T-helper 2 cell treated with Interferon-gamma antibody and Interleukin-4, amounts not matched to agents 100 ng/mL and 5 ng/mL, for 36 hours (primary cell): ENCODE measurements around the gene AARS1. TPM values are rescaled to one million over a fixed set of nuclear protein-coding genes. Genes with fewer than 3 reads are reported as not detected.
"Not testable (repeated sequence)": the region's sequence is repeated elsewhere in the genome, so short reads cannot be mapped to it uniquely, and the experiment has no call there.

Source experiments
- intact Hi-C: fragments of 100-400 bp; cut with micrococcal nuclease; formaldehyde crosslinking; loops from one replicate; pipeline ENCODE4 v1.15.1; 2023
- total RNA-seq: library from RNA; stranded (reverse); gene quantifications from 2 replicates; pipeline ENCODE4 v1.2.3, GENCODE V29; 2022

AARS1 gene
- total RNA-seq, 1 donor from 2014 or later: 82.8 TPM

- intact Hi-C loops: no loop called here
Measured at GRCh38 chr16:70276392-70276791, 12.9 kb downstream of the AARS1 start.

GRCh38 chr16:70271696-70272095, 17.6 kb downstream of the AARS1 start:
- intact Hi-C loops: no loop called here

DNA sequence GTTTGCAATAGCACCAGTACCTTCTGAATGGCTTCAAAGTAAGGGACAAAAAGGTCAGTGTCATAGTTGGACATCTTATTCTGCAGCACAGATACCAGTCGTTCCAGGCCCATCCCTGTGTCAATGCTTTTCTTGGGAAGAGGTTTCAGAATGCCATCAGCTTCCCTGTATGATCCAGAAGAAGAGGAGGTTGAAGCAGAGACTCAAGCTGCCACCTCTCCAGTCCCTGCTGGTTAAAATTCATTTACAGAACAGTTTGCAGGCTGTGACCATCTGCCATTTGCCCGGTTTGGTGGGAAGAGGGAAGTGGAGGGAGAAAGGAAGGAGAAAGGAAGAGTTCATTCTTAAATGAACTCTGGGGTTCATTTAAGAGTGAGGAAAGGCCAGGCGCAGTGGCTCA, 19.1 kb downstream of the AARS1 start:
- intact Hi-C loops: no loop called here

GRCh38 chr16:70269471-70269870, 19.8 kb downstream of the AARS1 start:
- intact Hi-C loops: no loop called here

DNA sequence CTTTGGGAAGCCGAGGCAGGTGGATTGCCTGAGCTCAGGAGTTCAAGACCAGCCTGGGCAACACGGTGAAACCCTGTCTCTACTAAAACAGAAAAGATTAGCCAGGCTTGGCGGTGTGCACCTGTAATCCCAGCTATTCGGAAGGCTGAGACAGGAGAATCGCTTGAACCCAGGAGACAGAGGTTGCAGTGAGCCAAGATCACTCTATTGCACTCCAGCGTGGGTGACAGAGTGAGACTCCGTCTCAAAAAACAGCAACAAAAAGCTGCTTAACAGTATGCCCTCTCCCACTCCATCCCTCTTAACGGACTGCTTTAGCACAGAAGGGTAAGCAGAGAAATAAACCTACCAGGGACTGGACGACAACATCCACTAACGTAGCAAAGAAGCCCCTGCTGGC, 21.4 kb downstream of the AARS1 start:
- intact Hi-C loops: not testable (repeated sequence)

GRCh38 chr16:70267516-70267915, 21.8 kb downstream of the AARS1 start:
- intact Hi-C loops: no loop called here

GRCh38 chr16:70259903-70260302, 29.4 kb downstream of the AARS1 start:
- intact Hi-C loops: loop anchor here (10.0 kb wide), 1 partner anchor 265 kb away; the partner anchor contains the start of genes COG4 and SF3B3

- intact Hi-C loops: loop anchor here (10.0 kb wide), 1 partner anchor 266 kb away; the partner anchor contains the start of genes COG4 and SF3B3
Measured at GRCh38 chr16:70258946-70259345, 30.4 kb downstream of the AARS1 start.

DNA sequence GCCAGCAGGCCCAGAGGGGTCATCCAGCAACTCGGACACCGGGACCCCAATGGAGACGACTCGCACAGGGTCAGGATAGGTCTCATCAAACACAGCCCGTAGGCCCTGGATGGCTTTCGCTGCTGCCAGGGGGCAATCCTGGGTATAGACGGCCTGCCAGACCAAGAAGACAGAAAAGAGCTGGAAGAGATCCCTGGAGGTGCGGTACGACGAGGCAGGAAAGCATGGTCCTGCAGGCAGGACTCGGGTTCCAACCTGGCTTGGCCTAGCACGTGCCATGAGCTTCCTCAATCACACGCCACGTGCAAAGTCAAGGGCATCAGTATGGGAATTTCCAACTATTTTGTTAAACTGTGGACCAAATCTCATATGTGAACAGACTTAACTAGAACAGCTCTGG, 31.2 kb downstream of the AARS1 start:
- intact Hi-C loops: loop anchor here (10.0 kb wide), 1 partner anchor 267 kb away; the partner anchor contains the start of genes COG4 and SF3B3

- intact Hi-C loops: loop anchor here (10.0 kb wide), 1 partner anchor 267 kb away; the partner anchor contains the start of genes COG4 and SF3B3
Measured at GRCh38 chr16:70257391-70257790, 31.9 kb downstream of the AARS1 start.

- intact Hi-C loops: loop anchor here (10.0 kb wide), 1 partner anchor 269 kb away; the partner anchor contains the start of genes COG4 and SF3B3
Measured at GRCh38 chr16:70255574-70255973, 33.7 kb downstream of the AARS1 start.

DNA sequence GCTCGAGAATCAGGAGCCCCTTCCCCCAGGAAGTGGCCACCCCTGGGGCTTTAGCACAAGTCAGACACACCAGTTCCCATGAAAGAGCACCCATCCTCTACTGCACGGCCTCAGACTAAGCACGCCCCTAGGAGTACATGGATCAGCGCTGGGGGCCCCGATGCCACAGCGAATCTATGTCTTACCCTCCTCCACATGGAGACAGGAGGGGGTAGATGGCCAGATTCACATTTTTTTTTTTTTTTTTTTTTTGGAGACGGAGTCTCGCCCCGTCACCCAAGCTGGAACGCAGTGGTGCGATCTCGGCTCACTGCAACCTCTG, 34.4 kb downstream of the AARS1 start:
- intact Hi-C loops: loop anchor here (5.0 to 10.0 kb wide), 2 partner anchors 270 to 503 kb away; partner anchors contain the start of genes COG4, NOB1 and SF3B3

DNA sequence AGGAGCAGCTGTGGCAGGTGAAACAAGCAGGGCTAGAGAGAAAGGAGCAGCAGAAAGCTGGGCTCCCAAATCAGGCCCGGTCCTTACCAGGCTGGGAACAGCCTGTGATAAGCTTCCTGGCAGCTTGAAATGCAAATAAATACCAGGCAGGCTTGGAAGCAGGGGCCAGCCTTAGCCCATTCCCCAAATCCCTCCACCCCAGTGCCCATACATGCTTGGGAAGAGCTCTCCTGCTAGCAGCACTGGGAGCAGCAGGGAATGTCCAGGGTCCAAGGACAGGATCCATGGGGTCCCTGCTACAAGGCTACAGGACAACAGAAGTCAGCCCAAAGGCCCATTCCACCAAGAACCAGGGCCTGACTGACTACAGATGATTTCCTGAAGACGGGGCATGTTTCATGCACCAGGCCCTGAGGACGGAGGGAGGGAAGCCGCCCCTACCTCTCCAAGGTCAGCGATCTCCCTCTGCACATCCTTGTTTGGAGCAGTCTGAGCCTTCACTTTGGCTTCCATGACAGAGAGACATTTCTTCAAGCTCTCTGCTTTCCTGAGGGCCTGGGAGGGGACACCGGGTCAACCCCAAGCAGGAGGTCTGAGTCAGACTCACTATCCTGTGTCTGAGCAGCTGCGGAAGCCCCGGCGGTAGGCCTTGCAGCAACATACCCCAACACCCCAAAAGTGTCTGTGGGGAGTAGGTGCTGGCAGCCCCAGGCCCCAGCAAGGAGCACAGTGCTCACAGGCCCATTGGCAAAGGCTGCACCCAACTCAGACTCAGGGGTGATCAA, 34.9 kb downstream of the AARS1 start:
- intact Hi-C loops: loop anchor here (5.0 to 10.0 kb wide), 2 partner anchors 270 to 502 kb away; partner anchors contain the start of genes COG4, NOB1 and SF3B3

DNA sequence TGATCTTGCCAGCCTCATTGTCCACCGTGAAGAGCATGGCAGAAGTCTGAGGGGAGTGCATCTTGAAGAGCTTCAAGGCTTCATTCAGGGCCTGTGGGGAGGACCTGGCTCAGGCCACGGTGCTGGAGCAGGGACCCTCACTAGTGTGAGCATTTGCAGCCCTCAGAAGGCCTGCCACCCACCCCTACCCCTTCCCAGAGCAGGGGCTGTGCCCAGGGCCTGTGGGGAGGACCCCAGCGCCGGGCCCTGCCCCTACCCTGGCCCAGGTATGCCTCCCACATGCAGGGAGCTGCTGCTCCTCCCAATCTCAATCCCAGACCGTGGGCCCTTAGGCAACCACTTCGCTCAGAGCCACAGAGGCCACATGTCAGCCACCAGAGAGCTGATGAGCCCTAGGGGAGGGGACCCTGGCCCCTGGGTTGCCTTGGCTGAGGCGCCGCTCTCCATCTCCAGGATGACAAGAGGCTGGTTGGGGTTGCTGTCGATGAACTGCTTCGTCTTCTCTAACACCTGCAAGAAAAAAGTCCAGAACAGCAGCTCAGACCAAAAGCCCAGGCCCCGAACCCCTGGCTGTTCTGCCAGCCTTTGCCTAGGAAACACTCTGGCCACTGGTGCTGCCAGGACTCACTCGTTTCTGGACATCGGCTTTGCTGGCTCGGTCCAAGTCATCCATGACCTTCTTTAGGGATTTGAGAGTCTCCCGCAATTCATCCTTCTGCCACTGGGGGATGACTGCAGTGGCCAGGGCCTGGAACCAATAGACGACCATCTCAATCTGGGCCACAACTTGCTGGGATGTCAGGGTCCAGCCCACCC, 35.8 kb downstream of the AARS1 start:
- intact Hi-C loops: loop anchor here (5.0 to 10.0 kb wide), 2 partner anchors 271 to 501 kb away; partner anchors contain the start of genes COG4, NOB1 and SF3B3

GRCh38 chr16:70252355-70252988, 36.8 kb downstream of the AARS1 start:
- intact Hi-C loops: loop anchor here (1.0 to 10.0 kb wide), 3 partner anchors 37 to 500 kb away; partner anchors contain the start of genes AARS1, COG4, NOB1 and SF3B3

DNA sequence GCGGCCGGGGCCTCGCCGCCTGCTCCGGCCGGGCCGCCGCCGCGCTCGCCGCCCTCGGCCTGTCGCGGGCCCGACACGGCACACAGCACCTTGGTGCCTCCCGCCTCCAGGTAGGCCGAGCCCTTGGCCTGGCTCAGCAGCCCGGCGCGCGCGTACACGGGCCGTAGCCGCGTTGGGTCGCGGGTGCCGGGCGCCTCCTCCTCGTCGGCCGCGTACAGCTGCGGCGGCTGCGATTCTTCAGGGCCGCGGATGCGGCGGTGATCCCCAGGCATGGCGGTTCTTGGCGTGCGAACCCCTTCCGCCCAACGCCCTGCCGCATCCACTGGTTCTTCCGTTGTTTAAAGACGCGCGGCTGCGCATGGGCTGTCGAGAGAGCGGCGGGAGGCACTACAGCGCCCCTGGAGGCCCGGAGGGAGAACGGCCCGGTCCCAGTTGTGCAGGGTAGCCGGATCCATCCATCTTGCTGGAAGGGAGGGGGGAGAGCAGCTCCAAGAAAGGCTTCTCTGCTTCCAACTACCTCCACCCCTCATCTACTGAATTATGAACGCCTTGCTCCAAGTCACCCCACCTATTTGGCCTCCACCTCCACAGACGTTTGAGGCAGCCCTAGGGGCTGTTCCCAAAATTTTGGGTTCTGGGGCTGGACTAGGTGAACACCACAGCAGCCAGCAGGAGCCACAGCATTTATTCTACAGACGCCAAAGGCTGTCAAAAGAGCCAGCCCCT, 37.5 kb downstream of the AARS1 start, which contains the start of gene EXOSC6:
EXOSC6 (minus strand) TSS at position 312 of the 726 bp plus-strand sequence; CDS start at position 272, 40 bp downstream.
- intact Hi-C loops: loop anchor here (1.0 to 10.0 kb wide), 5 partner anchors 38 to 499 kb away; partner anchors contain the start of genes AARS1, COG4, NOB1 and SF3B3

GRCh38 chr16:70250748-70251628, 38.3 kb downstream of the AARS1 start:
- intact Hi-C loops: loop anchor here (1.0 to 10.0 kb wide), 4 partner anchors 96 to 499 kb away; partner anchors contain the start of genes COG4, NOB1 and SF3B3

DNA sequence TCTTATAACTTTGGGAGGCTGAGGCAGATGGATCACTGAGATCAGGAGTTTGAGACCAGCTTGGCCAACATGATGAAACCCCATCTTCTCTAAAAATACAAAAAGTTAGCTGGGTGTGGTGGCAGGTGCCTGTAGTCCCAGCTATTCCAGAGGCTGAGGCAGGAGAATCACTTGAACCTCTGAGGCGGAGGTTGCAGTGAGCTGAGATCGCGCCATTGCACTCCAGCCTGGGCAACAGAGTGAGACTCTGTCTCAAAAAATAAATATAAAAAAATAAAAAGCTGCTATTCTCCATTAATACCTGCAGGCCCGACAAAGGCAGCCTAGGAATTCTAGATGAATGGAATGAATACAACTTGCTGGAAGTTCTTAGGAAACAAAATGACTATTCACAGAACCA, 39.6 kb downstream of the AARS1 start:
- intact Hi-C loops: loop anchor here (5.0 to 10.0 kb wide), 2 partner anchors 275 to 497 kb away; partner anchors contain the start of genes COG4, NOB1 and SF3B3

DNA sequence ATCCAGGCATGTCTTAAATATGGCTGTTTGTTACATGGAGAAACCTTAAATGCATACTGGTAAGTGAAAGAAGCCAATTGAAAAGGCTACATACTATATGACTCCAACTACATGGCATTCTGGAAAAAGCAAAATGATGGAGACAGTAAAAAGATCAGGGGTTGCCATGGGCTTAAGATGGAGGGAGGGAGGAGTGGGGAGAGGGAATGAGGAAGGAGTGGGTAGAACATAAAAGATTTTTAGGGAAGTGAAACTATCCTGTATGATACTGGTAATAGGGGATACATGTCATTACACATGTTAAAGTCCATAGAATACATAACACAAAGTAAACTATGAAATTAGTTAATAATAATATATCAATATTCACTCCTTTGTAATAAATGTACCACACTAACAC, 50.5 kb downstream of the AARS1 start:
- intact Hi-C loops: not testable (repeated sequence)
